GM12865 (cell line): ENCODE results near the gene SRSF7.

Experiments used
- DNase-seq: peaks from one replicate; pipeline ENCODE4 v3.0.0; 2010; ENCODE audit warnings: low read depth
- H3K4me3 ChIP-seq: 2 replicates; pipeline ENCODE4 v1.5.1; 2011; ENCODE audit warnings: mild to moderate bottlenecking, low read depth, low read length, control low read depth
- CTCF ChIP-seq: IDR thresholded peaks from 2 replicates; pipeline ENCODE4 v1.5.1; 2011; ENCODE audit warnings: low read length, control low read depth, low read depth, inconsistent platforms; ENCODE audit not compliant: insufficient read depth; ENCODE audit errors: missing control alignments

The SRSF7 gene

GRCh38 chr2:38701542-38701941, 49.6 kb downstream of the SRSF7 start:
- no peak overlapping the region for H3K4me3 ChIP-seq
- no peak for DNase-seq
- TF ChIP-seq CTCF, result no peak

GRCh38 chr2:38700881-38701458, 50.2 kb downstream of the SRSF7 start:
- DNase-seq, result no peak
- H3K4me3 ChIP-seq, result no peak overlapping the region
- TF ChIP-seq CTCF, result no peak

- no peak overlapping the region for H3K4me3 ChIP-seq
- DNase-seq, result no peak
- TF ChIP-seq CTCF, result no peak
These were observed 50.9 kb downstream of the SRSF7 start for GRCh38 chr2:38700113-38700785.

- no peak for DNase-seq
- H3K4me3 ChIP-seq, result no peak overlapping the region
- no peak for TF ChIP-seq CTCF
These were observed 52.6 kb downstream of the SRSF7 start for GRCh38 chr2:38698467-38699003.

- no peak overlapping the region for H3K4me3 ChIP-seq
- DNase-seq, result no peak
- TF ChIP-seq CTCF, result no peak
These were observed 53.9 kb downstream of the SRSF7 start for GRCh38 chr2:38697116-38697840.
